NCI-H1694 (cell line): ENCODE measurements around the gene PRDM4.

Experiments used
- DNase-seq: peaks from one replicate; lab custom pipeline; 2025; lab: John Stamatoyannopoulos, UW

The PRDM4 gene, protein sequence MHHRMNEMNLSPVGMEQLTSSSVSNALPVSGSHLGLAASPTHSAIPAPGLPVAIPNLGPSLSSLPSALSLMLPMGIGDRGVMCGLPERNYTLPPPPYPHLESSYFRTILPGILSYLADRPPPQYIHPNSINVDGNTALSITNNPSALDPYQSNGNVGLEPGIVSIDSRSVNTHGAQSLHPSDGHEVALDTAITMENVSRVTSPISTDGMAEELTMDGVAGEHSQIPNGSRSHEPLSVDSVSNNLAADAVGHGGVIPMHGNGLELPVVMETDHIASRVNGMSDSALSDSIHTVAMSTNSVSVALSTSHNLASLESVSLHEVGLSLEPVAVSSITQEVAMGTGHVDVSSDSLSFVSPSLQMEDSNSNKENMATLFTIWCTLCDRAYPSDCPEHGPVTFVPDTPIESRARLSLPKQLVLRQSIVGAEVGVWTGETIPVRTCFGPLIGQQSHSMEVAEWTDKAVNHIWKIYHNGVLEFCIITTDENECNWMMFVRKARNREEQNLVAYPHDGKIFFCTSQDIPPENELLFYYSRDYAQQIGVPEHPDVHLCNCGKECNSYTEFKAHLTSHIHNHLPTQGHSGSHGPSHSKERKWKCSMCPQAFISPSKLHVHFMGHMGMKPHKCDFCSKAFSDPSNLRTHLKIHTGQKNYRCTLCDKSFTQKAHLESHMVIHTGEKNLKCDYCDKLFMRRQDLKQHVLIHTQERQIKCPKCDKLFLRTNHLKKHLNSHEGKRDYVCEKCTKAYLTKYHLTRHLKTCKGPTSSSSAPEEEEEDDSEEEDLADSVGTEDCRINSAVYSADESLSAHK

GRCh38 chr12:107760809-107761501, at the start of gene PRDM4:
Gene PRDM4 (minus strand): TSS chr12:107761137. CDS start chr12:107760515, 622 bp downstream.
- DNase-seq: peak; percentile 79

DNA sequence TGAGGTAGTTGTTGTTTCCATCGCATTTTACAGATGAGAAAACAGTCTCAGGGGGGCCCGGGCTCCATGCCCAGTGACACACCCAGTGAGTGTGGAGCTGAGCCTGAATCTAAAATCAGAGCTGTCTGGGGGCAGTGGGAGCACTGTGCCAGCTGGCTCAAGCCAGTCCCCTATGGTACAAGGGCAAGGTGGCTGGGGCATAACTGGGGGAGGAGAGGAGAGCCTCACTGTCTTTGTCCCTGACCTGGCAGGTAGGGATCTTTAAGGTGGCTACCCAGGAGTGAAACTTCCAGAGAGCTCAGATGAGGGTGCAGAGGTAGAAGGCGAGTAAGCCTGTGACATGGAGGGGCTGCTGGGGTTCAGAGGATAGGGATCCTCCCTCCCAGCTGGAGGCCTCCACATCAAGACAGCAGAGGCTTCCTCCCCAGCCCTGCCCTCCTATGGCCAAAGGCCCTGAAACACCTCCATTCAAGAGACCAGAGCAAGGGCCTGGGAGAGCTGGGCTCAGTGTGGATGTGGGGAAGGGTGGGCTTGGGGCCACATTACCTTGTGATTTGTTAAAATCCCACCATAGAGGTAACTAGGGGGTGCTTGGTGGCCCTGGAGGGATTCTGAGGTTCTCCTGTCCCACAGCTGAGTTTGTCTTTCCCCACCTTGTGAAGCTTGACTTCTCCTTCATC, 46.7 kb upstream of the PRDM4 start:
- no peak for DNase-seq

GRCh38 chr12:107805488-107806180, 44.7 kb upstream of the PRDM4 start:
- no peak for DNase-seq

- DNase-seq: no peak
These were observed 42.2 kb upstream of the PRDM4 start for GRCh38 chr12:107803092-107803491.

GRCh38 chr12:107801150-107801549, 40.2 kb upstream of the PRDM4 start:
- no peak for DNase-seq

DNA sequence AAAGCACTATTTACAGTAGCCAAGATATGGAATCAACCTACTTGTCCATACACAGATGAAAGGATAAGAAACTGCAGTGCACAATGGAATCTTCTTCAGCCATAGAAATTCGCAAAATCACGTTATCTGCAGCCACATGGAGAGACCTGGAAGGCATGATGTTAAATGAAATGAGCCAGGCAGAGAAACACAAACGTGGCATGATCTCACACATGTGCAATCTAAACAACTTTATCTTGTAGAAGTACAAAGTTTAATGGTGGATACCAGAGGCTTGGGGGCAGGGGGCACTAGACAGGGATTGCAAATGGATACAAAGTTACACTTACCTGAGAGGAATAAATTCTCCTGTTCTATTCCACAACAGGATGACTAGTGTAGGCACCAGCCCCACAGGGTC, 37.6 kb upstream of the PRDM4 start:
- no peak for DNase-seq

- DNase-seq: no peak
These were observed 33.5 kb upstream of the PRDM4 start for GRCh38 chr12:107794451-107794850.

- DNase-seq: no peak
These were observed 30.6 kb upstream of the PRDM4 start for GRCh38 chr12:107791465-107792089.

- DNase-seq: no peak
These were observed 27.9 kb upstream of the PRDM4 start for GRCh38 chr12:107788690-107789458.

GRCh38 chr12:107788281-107788680, 27.3 kb upstream of the PRDM4 start:
- DNase-seq: no peak

DNA sequence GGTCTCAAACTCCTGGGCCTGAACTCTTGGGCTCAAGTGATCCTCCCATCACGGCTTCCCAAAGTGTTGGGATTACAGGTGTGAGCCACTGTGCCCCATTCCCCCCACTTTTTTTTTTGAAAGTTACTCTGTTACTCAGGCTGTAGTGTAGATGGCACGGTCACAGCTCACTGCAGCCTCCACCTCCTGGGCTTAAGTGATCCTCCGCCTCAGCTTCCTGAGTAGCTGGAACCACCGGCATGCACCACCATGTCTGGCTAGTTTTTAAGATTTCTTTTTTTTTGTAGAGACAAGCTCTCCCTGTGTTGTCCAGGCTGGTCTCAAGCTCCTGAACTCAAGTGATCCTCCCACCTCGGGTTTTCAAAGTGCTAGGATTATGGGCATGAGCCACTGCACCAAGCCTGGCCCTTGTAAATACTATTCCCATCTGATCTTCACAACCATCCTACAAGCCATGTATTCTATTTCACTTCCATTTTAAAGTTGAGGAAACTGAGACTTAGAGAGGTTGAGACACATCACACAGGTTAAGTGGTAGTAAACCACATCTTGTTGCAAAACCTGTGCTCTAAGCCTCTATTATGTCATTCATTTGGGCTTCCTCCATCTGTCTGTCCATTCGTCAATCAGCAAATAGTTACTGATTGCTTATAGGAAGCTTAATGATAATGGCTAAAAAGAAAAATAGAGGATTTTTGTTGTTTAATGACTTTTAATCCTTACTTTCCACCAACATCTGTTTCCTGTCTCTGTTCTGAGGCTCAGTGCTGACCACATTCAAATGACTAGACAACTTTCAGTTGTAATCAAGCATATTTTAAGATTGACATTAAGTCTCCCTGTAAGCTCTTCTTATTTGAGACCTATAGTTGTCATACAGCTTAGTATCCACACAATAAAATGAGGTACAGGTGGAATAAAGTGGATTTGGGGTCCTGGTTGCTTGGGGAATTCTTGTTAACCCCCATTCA, 22.8 kb upstream of the PRDM4 start:
- DNase-seq: no peak

- DNase-seq: no peak
These were observed 21.1 kb upstream of the PRDM4 start for GRCh38 chr12:107782067-107782466.

GRCh38 chr12:107780298-107780697, 19.4 kb upstream of the PRDM4 start:
- no peak for DNase-seq

GRCh38 chr12:107779077-107779831, 18.3 kb upstream of the PRDM4 start:
- no peak for DNase-seq

DNA sequence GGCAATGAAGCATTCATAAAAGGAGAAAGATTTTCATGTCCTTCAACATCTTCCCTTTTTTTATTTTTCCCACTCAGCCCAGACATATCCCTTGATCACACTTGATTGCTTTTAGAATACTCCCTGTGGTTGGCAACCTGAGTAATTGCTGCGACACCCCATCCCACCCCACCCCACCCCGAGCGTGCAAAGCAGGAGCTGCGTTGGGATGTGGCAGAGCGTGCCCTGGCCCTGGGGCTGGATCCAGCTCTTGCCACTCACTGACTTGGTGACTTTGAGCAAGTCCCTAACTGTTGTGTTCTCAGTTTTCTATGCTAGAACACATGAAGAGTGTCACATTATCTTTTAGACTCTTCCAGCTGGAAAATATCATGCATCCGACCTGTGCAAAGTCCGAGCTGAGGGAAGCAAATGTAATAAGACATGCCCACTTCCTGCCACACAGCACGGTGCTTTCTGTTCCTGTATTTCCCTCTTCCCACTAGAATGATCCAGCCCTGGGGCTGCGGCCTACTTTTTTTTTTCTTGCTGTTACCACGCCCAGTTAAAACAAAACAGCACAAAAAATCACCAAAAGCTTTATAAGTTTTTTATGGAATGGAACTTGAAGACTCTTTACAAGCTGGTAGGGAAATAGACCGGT, 17.6 kb upstream of the PRDM4 start:
- DNase-seq: no peak

- no peak for DNase-seq
These were observed 15.2 kb upstream of the PRDM4 start for GRCh38 chr12:107776171-107776570.

DNA sequence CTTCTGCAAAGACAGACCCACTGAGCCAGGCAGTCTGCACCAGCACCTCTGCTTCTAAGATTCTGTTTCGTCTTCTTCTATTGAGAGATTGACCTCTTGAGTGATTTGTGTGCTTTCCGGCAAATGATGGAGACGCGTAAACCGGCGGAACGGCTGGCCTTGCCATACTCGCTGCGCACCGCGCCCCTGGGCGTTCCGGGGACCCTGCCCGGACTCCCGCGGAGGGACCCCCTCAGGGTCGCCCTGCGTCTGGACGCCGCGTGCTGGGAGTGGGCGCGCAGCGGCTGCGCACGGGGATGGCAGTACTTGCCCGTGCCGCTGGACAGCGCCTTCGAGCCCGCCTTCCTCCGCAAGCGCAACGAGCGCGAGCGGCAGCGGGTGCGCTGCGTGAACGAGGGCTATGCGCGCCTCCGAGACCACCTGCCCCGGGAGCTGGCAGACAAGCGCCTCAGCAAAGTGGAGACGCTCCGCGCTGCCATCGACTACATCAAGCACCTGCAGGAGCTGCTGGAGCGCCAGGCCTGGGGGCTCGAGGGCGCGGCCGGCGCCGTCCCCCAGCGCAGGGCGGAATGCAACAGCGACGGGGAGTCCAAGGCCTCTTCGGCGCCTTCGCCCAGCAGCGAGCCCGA, 14.3 kb upstream of the PRDM4 start:
- DNase-seq: no peak
